H1 (cell line): ENCODE data around the gene KHDRBS1. TPM values are rescaled to one million over a fixed set of nuclear protein-coding genes. Genes with fewer than 3 reads are reported as not detected.

Experiments used
- TAF1 ChIP-seq: IDR thresholded peaks from 2 replicates; pipeline ENCODE4 v1.6.1; 2011; ENCODE audit warnings: mild to moderate bottlenecking, low read depth, low read length
- polyA plus RNA-seq, 7 experiments: library from polyadenylated mRNA; depleted of rRNA in 3 of 7; stranded (reverse) in 5 of 7; unstranded in 2 of 7; fragments of >200 nt in 5 of 7; fragments of 200-250 nt in 2 of 7; gene quantifications; 1 replicate in 5 of 7; 2 replicates in 1 of 7; 4 replicates in 1 of 7; pipeline versions ENCODE4 v1.2.1 to v1.2.3, GENCODE V29; 2011 to 2013; ENCODE audit warnings: missing spikeins in 2 of 7, mixed read lengths in 2 of 7
- total RNA-seq: library from RNA; stranded (reverse); fragmentation: NEBNext Ultra II Directional; extraction: Animal tissue kit (Norgen Biotek cat#: 25700); gene quantifications from 2 replicates; pipeline ENCODE4 v1.2.1, GENCODE V29; 2021

Gene KHDRBS1
- total and polyA plus RNA-seq, 2 of the 8 experiments (the other 6 are each of a cell fraction or from before 2014, with no cell fraction given), result 53.8 to 284 TPM

DNA sequence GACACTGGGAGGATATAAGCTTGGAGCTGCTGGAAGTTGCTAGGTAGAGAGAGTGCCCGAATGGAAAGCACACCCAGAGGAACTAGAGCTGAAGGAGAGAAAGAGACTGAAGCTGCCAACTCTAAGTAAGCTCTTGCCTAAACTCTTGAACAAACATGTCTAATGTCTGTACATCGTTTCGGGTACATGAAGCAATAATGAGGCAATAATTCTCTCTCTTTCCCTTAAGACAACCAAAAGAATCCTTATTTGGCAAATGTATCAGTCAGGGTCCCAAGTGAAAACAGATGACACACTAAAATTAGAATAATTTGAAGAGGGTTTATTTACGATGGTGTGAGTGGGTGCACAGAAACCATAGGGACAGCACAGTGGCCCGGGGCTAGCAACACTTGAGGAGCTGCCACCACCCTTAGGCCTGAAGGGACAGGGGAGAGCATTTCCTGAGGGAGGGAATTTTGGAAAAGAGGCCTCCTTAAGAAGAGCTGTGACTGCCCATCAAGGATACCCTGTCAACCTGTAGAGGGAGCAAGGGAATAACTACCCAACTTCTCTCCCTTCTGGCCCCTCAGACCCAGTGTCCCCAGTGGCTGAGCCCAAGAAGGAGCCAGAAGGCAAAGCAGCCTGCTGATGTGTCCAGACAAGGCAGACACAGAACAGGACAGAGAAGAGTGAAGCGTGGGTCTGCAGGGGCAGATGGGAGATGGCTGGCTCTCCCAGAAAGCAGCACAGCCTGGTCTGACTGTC, 36.1 kb upstream of the KHDRBS1 start (continued):
- peak; percentile 43; the same call in 1 of the 2 replicates for TF ChIP-seq TAF1
